ENCODE results near the gene RAVER2.
"Not testable (repeated sequence)": the region's sequence is repeated elsewhere in the genome, so short reads cannot be mapped to it uniquely, and the experiment has no call there.

RAVER2 gene

DNA sequence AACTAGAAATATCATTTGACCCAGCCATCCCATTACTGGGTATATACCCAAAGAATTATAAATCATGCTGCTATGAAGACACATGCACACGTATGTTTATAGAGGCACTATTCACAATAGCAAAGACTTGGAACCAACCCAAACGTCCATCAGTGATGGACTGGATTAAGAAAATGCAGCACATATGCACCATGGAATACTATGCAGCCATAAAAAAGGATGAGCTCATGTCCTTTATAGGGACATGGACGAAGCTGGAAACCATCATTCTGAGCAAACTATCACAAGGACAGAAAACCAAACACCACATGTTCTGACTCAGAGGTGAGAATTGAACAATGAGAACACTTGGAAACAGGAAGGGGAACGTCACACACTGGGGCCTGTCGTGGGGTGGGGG, 72.5 kb downstream of the RAVER2 start:
- not testable (repeated sequence) for DNase-seq

DNA sequence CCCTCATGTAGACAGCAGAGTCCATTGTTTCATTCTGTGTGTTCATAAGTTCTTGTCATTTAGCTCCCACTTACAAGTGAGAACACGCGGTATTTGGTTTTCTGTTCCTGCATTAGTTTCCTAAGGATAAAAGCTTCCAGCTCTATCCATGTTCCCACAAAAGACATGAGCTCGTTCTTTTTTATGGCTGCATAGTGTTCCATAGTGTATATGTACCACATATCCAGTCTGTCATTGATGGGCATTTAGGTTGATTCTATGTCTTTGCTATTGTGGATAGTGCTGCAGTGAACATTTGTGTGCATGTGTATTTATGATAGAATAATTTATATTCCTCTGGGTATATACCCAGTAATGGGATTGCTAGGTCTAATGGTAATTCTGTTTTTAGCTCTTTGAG, 75.7 kb downstream of the RAVER2 start:
- DNase-seq = not testable (repeated sequence)

DNA sequence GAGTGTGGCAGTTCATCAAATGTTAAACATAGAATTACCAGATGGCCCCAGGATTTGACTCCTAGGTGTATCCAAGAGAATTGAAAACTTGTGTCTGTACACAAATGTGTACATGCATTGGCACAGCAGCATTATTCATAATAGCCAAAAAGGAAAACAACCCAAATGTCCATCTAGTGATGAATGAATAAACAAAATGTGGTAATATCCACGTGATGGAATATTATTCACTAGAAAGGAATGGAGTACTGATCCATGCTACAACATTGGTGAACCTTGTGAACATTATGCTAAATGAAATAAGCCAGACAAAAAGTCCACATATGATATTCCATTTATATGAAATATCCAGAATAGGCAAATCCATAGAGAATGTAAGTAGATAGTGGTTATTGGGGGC, 77.7 kb downstream of the RAVER2 start:
- no peak for DNase-seq

DNA sequence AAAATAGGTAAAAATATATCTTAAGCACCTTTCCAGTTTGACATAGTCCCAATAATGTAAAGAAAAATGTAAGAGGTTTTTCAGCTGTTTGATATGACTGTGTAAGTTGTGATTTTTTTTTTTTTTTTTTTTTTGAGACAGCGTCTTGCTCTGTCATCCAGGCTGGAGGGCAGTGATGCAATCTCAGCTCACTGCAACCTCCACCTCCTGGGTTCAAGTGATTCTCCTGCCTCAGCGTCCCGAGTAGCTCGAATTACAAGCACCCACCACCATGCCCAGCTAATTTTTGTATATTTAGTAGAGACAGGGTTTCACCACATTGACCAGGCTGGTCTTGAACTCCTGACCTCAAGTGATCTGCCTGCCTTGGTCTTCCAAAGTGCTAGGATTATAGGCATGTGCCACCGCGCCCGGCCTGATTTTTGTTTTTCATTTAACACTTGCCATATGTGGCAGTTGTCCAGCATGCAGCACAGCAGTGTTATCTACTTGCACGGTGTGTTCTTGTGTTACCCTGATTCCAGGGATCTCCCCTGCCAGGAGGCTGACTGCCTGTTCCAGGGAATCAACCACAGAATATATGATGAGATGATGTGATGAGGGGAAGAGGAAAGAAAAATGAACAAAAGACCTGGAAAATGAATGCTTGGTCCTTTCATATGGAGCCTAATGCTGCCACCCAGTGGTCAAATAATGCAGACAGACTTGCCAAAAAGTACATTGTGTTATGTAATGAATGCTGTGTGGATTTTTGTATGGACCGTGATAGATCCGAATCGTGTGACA, 79.0 kb downstream of the RAVER2 start:
- no peak for DNase-seq

DNA sequence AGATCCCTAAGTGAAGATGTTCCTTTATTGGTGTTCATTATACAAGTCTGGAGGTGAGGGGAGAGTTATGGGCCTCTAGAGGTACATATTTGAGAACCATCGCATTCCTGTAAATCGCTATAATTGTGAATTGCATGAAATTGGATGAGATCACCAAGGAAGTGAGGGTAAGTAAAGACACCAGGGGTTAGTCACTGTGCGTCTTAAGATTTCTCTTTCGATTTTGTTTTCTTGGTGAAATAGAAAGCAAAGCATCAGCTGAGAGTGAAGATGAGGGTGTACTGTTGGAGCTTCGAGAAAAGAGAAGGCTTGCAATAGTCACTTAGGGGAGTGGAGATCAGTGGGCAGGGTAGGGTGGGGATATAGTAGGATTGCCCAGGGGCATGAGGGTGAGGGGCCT, 82.1 kb downstream of the RAVER2 start:
- DNase-seq = no peak

DNA sequence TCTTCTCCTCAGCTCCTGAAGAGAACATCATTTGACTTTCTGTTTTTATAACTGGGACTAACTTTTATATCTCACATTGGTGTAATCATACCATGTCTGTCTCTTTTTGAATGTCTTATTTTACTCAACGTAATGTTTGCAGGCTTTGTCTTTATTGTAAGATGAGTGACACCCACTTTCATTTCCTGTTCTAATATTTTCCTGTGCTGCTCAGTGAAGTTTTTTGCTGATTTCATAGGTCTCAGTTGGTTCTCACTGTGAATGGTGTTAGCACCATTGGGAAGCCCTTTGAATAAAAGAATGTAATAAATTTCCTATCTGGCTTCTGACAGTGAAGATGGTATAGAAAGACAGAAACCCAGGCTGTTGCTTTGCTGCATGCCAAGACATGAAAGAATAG, 84.0 kb downstream of the RAVER2 start:
- DNase-seq = no peak

DNA sequence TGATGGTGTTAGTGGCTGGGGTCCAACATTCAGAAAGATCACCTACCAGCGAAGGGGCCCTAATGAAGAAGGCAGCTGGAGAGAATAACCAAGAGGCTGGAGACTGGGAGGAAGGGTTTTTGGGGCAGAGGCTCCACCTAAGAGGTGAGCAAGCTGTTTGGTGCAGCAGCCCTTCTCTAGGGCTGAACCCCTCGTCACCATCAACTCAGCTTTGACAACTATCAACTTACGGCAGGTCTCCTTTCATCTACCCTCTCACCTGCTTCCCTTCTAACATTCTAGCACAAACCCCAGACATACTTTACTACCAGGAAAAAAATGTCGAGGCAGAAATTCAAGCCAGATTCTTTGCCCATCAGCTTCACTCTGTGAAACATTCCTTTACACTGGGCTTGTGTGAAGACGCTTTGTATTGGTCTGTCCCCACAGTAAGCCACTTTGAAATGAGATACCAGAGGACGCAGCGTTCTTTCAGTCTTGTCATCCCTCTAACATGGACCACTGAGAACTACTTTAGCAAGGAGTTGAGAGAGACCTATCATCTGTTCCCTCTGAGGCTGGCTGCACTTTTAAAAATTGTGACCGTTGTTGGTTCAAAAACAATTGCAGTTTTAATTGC, 84.6 kb downstream of the RAVER2 start:
- no peak for DNase-seq

DNA sequence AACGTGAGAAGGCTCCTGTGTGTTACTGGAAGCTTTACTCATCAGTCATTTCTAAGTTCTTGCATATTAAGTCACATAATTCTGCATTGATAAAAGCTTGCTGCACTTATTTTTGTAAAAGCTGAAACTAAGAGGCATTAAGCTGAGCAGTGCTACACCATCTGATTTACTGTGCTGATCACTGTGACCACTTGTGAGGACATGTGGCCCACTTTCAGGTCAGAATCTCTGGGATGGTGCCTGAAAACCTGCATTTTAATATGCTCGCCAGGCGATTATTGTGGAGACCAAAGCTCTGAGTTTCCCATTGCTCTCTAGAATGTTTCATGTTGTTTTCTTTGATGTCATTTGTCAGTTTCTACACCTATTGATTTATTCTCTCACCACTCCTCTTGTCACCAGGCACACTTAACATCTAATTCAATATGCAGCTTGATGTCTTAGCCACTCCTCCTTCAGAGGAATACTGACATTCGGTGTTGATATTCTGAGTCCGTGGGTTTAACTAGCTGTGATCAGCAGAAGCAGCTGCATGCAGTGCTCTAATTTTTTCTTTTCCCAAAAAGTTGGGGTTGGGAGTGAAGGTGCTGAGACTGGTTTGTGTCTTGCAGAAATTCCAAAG, 85.3 kb downstream of the RAVER2 start:
- no peak for DNase-seq

DNA sequence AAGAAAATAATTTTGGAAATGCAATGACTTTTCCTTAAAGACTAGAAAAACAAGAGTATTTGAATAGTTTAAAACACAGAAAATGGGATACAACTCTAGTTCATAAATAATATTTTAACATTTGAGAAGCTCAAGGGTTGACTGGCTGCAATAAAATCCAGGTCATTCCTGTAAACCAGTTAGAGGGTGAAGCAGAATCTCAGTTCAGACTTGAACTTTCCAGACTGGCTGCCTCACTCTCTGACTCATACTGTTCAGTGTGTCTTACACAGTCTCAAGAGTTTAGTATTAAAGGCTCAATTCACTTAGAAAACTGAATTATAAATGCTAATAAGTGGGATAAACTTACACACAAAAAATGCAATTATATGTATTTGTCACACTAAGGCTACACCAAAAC, 89.9 kb downstream of the RAVER2 start:
- no peak for DNase-seq

DNA sequence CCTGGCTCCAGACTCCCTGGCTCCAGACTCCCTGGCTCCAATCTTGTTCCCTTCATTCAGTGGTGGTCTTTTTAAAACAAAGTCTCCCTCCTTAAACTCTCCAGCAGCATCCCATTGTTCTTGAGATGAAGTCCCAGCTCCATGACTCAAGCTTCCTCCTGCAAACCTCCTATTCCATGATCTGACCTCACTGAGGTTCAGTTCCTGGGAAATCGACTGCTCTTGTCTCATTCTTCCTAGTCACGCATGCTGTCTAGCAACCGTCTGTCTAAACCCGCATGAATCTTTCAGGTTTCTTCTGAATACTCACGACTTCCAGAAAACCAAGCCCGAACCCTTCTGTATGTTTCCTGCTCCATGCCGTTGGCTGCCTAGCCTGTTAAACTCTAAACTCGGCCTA, 91.9 kb downstream of the RAVER2 start:
- DNase-seq = no peak

DNA sequence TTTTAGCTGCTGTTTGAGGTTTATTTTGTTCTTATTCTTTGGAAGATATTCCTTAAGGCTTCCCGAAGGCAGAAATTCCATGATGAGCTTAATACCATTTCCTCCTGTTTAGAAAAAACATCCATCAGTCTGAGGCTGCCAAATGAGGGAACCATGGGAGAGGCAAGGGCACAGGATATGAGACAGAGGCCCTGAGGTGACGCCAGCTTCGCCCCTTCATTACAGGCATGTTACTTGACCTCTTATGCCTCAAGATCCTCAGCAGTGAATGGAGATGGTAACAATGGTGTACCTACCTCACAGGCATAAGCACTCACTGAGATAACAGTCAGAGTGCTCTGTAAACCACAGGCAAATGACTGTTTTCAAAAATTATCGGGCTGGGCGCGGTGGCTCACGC, 93.6 kb downstream of the RAVER2 start:
- no peak for DNase-seq

DNA sequence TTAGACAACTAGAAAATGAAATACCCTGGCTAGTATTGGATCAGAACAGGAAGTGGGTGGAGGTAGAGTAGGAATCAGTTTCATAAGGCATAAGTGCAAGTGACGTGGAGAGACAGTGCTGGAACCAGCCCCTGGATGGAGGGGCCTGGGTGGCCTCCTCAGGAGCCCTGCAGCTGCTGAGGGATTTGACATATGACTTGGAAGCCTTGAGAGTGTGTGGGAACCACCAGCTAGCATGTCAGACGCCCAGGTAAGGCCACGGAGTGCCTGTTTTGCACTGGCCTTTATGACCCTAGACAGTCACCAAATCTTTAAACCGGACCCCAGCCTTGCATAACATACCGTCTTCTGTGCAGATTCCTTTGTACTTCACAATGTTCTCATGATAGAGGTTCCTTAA, 94.4 kb downstream of the RAVER2 start:
- DNase-seq = no peak

DNA sequence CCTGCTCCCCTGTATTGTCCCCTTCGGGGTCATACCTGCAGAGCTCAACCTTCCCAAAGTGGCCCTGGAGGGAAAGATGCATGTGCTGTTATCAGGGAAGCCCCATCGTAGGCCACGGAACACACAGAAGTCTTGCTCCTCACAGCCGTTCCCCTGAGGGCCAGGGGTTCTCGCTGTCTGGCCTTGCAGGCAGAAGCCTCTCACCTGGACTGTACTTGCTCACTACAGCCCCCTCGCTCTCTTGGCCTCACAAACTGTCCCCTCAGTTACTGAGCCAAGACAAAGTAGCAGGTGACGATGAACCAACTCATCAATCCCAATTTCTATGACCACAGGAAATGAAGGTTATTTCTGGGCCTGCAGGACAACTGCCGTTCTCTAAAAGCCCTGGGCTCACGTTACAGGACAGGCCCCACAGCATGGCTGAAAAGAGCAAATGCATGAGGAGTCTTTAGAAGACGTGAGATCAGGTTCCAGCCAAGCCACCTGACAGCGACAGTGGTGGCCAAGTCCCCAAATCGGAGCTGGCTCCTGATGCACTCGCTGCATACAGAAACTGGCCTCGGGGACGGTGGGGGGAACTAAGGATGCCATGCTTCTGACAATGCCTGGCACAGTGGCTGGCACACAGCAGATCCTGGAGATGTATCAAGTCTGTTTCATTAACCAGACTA, 95.0 kb downstream of the RAVER2 start:
- no peak for DNase-seq

DNA sequence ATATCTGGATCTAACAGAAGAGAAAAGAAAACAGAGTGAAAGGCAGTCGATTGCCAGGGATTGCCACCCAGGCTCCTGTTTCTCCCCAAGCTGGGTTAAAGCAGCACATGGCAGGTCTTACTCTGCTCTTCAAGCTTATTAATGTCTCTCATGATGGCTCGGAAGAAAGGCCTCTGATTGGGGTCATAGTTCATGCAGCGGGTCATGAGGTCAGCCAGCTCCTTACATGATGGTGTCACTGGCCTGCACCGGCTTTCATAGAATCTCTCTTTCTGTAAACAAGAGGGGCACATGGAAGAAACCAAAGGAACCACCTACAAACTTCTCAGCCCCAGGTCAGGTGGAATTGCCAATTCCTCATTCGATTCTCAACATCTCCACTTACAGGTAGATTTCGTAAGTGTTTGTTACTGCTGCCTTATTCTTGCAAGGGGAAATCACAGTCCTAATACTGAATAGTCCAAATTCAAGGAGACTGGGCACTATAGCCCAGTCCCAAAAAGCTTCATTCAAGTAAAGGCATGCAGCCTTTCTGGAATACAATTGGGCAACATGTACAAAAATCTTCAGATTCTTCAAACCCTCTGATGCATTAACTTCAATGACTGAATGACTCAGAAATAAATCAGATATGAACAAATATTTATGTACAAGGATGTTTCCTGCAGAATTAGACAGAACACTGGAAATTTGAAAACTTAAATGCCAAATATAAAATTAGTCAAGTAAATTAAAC, 96.6 kb downstream of the RAVER2 start:
- DNase-seq = no peak

DNA sequence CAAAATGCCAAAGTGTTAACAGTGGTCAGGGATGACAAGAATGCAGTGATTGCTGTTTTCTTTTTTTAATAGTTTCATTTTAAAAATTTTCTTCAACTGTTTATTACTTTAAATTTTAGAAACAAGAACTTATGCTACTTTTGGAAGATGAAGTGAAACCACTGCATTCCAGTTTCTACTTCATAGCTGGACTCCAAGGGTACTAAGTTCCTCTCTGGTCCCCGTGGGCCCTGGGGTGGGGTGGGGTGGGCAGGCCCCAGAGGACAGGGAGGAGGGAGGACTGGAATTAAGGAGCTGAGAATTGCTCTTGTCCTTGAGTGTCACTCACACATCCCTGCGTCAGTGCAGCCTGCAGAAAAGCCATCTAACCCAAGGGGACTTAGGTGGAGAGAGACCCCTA, 97.3 kb downstream of the RAVER2 start:
- no peak for DNase-seq

DNA sequence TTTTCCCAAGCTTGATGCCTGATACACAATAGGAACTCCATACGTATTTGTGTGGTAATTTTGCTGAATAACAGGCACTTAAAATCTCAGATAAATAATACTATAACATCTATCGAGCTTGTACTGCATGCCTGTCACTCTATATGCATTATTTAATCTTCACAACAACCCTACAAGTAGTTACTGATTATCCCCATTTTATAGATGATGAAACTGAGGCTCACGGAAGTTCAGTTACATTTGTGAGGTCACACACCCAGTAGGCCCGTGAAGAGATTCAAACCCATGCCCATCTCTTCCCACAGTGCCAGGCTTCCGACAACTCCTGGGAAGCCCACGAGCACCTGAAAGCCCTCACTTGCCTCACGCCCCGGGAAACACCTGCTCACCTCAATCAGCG, 98.8 kb downstream of the RAVER2 start:
- DNase-seq = no peak

DNA sequence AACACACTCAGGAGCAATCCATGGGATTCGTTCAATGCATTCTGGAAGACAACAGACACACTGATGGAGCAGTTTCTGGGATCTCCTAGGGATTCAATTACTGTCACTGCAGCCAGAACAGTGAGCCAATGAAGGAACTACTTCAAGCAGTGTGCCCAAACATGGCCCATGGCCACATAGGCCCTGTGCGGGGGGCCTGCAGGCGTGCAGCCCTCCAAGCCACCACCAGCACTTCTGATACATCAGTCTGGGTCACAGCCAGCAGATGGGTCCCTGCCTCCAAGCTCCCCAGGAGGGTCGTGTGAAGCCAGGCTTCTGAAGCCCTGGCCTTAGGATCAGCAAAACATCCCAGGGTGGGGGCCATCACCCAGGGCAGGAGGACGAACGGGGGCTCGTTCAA, 99.3 kb downstream of the RAVER2 start:
- DNase-seq = no peak

DNA sequence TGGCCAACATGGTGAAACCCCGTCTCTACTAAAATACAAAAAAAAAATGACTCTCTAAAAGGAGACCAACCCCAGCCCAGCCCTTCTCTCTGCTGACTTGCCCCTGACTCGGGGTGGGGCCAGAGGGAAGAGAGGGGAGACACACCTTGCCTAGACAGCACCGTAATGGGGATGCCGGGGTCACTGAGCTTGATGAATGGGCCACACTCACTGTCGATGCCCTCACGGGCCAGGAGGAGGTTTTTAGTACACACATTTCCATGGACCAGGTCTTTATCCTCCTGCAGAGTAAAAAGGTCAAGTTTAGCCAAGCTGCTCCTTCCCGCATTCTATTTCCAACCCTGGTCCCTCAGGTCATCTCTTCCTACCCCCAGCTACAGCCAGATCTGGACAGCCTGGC, 99.7 kb downstream of the RAVER2 start:
- DNase-seq = no peak

DNA sequence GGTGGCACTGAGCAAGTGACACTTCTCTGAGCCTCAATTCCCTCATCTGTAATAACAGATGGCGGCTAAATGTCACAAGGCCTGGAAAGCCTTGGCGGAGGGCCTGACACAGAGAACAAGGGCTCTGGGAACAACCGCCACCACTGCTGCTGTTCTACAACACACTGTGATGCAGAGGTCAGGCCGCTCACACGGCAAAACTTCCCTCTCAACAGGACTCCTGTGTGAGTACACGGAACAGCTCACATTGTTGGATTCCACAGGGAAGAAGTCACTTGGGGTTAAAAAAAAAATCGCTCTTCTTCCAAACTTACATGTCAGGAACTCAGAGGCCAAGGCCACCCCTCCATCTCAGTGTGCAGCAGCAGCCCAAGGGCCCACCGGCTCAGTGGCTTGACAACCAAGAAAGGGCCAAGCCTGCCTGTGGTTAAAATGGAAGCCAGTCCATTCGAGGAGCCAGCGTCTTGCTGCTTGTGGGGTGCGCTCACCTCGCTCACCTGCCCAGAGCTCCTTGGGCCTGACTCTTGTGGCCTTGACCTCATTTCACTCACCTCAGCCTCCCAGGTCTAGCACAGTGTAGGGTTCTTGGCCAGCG, 101.1 kb downstream of the RAVER2 start:
- no peak for DNase-seq

DNA sequence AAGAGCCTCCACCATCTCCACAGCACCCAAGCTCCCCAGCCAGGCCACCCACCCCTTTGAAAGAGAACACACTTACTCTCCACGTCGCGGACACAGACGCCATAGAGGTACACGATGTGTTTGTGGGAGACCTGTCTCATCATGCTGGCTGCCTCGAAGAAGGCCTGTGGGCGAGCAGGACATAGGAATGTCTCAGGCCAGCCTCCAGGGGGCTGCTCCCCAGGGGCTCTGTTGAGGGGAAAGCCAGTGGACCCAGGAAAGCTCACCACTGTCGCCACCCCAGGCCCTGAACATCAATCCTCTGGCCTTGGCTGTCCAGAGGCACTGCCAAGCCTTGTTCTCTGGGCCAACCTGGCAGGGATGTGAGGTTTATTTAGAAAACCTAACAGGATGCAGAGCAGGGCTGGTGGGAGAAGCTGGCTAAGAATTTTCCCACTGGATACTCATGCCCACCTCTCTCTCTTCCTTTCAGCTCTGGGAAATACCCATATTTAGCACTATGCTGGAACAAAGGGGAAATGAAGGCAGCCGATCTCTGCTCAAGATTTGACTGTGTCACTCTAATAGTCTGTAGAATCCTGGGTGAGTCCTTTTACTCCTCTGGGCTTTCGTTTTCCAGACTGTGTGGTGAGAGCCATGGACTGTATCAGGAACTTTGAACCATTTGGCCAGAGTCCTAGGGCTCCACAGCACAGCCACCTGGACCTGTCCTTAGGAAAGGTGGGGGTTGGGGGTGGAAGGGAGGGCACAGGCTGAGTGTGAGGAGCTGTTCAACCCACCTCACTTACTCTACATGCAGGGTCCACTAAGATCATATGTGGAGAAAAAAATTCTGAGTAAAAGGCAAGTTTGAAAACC, 101.9 kb downstream of the RAVER2 start:
- no peak for DNase-seq

DNA sequence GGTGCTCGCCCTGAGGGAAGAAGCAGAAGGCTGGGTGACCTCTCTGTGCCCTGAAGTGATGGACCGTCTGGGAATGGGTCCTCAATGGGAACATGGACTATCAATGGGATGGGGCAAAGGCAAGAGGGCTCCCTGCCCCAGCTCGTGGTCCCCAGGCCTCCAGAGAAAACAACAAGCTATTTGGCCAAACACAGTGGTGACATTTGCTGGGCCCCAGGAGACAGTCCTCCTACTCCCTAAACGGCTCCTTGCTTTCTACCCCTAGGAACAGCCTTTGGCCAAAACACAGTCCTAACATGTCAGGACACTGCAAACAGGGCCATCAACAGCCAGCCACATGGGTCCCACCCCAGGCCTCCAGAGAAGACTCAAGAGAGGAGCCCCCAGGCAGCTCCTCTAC, 102.8 kb downstream of the RAVER2 start:
- no peak for DNase-seq

DNA sequence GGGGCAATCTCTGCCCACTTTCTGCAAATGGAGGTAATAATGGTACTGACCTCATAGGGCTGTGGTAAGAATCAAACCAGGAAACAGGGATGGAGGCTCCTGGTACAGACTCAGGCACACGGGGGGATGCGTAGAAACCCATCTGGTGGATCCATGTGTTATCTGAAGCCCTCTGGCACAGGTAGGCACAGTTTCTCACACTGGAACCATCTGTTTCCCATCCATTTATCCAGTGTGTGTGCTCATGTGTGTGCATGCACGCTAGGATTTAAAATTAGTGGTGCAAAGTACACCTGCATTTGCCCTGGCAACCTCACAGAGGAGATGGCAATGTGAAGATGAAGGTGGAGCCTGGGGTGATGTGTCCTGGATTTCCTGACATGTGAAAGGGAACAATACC, 103.3 kb downstream of the RAVER2 start:
- no peak for DNase-seq
